IMR-90 (cell line): ENCODE results near the gene DRC7. TPM values are rescaled to one million over a fixed set of nuclear protein-coding genes. Genes with fewer than 3 reads are reported as not detected.

Experiments
- ATAC-seq: fragments of 200-7000 bp; cut with Tn5 transposase; 2 replicates; pipeline ENCODE4 v1.9.1; 2020; ENCODE audit warnings: low read depth, mild to moderate bottlenecking, moderate library complexity
- BruUV-seq: library from RNA; stranded (reverse); fragments of 400-500 nt; replicated peaks from 2 replicates; lab custom pipeline; 2021; lab: Mats Ljungman, UMichigan
- CTCF ChIA-PET: fragments of 300-600 bp; formaldehyde crosslinking; extraction: SDS; loops from one replicate; lab custom pipeline; 2021; ENCODE audit warnings: antibody characterized with exemption; lab: Yijun Ruan, JAX
- POLR2A ChIA-PET: fragments of 300-600 bp; sonication (Branson Sonifier 250); formaldehyde crosslinking; loops from one replicate; lab custom pipeline; 2022; ENCODE audit warnings: antibody characterized with exemption; ENCODE audit not compliant: unreplicated experiment; lab: Charles Lee
- DNase-seq: peaks from one replicate; pipeline ENCODE4 v3.0.0; 2013
- H2AFZ ChIP-seq: replicated peaks from 2 replicates; pipeline ENCODE3; 2013; ENCODE audit warnings: low read length, mild to moderate bottlenecking; ENCODE audit not compliant: poor library complexity
- H2AK5ac ChIP-seq: 2 replicates; pipeline ENCODE4 v1.6.1; 2013; ENCODE audit warnings: low read depth, low read length, inconsistent platforms
- H2AK9ac ChIP-seq: replicated peaks from 2 replicates; pipeline ENCODE3; 2013; ENCODE audit warnings: mild to moderate bottlenecking, low read depth, low read length, moderate library complexity; ENCODE audit not compliant: poor library complexity
- H2BK120ac ChIP-seq: 2 replicates; pipeline ENCODE4 v1.6.1; 2013; ENCODE audit warnings: low read depth, low read length, inconsistent platforms
- H2BK15ac ChIP-seq: 3 replicates; pipeline ENCODE4 v1.6.1; 2013; ENCODE audit warnings: low read depth, low read length, inconsistent platforms
- H2BK20ac ChIP-seq: 2 replicates; pipeline ENCODE4 v1.6.1; 2013; ENCODE audit warnings: low read depth, mild to moderate bottlenecking, inconsistent platforms, low read length, moderate library complexity
- H2BK5ac ChIP-seq: 2 replicates; pipeline ENCODE4 v1.6.1; 2013; ENCODE audit warnings: mild to moderate bottlenecking, low read depth, low read length, inconsistent platforms; ENCODE audit not compliant: poor library complexity, severe bottlenecking
- H3K14ac ChIP-seq: replicated peaks from 2 replicates; pipeline ENCODE4 v1.6.1; 2013; ENCODE audit warnings: low read depth, low read length, inconsistent platforms
- H3K18ac ChIP-seq: 2 replicates; pipeline ENCODE4 v1.6.1; 2013; ENCODE audit warnings: low read depth, low read length, control low read depth
- H3K23ac ChIP-seq: 2 replicates; pipeline ENCODE4 v1.6.1; 2013; ENCODE audit warnings: low read depth, low read length, inconsistent platforms
- H3K27ac ChIP-seq: 2 replicates; pipeline ENCODE4 v1.5.1; 2013; ENCODE audit warnings: mild to moderate bottlenecking, control low read depth, low read length; ENCODE audit not compliant: insufficient read depth
- H3K27me3 ChIP-seq: 2 replicates; pipeline ENCODE4 v1.6.1; 2013; ENCODE audit warnings: low read length; ENCODE audit not compliant: control insufficient read depth, insufficient read depth
- H3K36me3 ChIP-seq: 2 replicates; pipeline ENCODE4 v1.6.1; 2013; ENCODE audit warnings: low read length, mixed read lengths; ENCODE audit not compliant: control insufficient read depth, insufficient read depth
- H3K4ac ChIP-seq: 2 replicates; pipeline ENCODE4 v1.6.1; 2013; ENCODE audit warnings: low read depth, low read length, inconsistent platforms
- H3K4me1 ChIP-seq: 2 replicates; pipeline ENCODE4 v1.6.1; 2013; ENCODE audit warnings: low read length, mixed read lengths; ENCODE audit not compliant: control insufficient read depth, insufficient read depth
- H3K4me2 ChIP-seq: 2 replicates; pipeline ENCODE4 v1.6.1; 2013; ENCODE audit warnings: low read depth, mild to moderate bottlenecking, control low read depth, low read length, moderate library complexity
- H3K4me3 ChIP-seq: 2 replicates; pipeline ENCODE4 v1.5.1; 2013; ENCODE audit warnings: low read depth, mild to moderate bottlenecking, control low read depth, low read length, moderate library complexity; ENCODE audit not compliant: insufficient read depth
- H3K56ac ChIP-seq: 2 replicates; pipeline ENCODE4 v1.6.1; 2013; ENCODE audit warnings: low read length, inconsistent platforms; ENCODE audit not compliant: insufficient read depth; ENCODE audit errors: extremely low read depth
- H3K79me1 ChIP-seq, 2 experiments: 2 replicates each; pipeline ENCODE4 v1.6.1; 2013; ENCODE audit warnings: low read length in 2 of 2, inconsistent platforms in 1 of 2, low read depth in 1 of 2
- H3K9ac ChIP-seq: 2 replicates; pipeline ENCODE4 v1.6.1; 2013; ENCODE audit warnings: low read depth, low read length, control low read depth
- H3K9me1 ChIP-seq: 2 replicates; pipeline ENCODE4 v1.6.1; 2013; ENCODE audit warnings: low read length, inconsistent platforms; ENCODE audit not compliant: insufficient read depth
- H3K9me3 ChIP-seq: 2 replicates; pipeline ENCODE4 v1.6.1; 2013; ENCODE audit warnings: low read length; ENCODE audit not compliant: control insufficient read depth, insufficient read depth
- H4K20me1 ChIP-seq: 2 replicates; pipeline ENCODE4 v1.6.1; 2013; ENCODE audit warnings: low read length, inconsistent platforms; ENCODE audit not compliant: insufficient read depth
- H4K5ac ChIP-seq: 2 replicates; pipeline ENCODE4 v1.6.1; 2013; ENCODE audit warnings: mild to moderate bottlenecking, low read depth, low read length, control low read depth
- H4K8ac ChIP-seq, 2 experiments: 2 replicates each; pipeline ENCODE4 v1.6.1; 2013; ENCODE audit warnings: low read depth in 2 of 2, low read length in 2 of 2, control low read depth in 1 of 2, inconsistent platforms in 1 of 2
- H4K91ac ChIP-seq: 2 replicates; pipeline ENCODE4 v1.6.1; 2013; ENCODE audit warnings: low read depth, low read length, inconsistent platforms; ENCODE audit not compliant: insufficient read depth
- FOS ChIP-seq: fragments of 150-350 bp; IDR thresholded peaks from 2 replicates; pipeline ENCODE4 v1.6.1; 2016; ENCODE audit warnings: low read depth, low read length
- MAFK ChIP-seq: IDR thresholded peaks from 2 replicates; pipeline ENCODE4 v1.6.1; 2012; ENCODE audit warnings: low read depth, low read length, improper control_type of control experiment
- MAZ ChIP-seq: IDR thresholded peaks from 2 replicates; pipeline ENCODE4 v1.6.1; 2012; ENCODE audit warnings: low read depth, mild to moderate bottlenecking, low read length, improper control_type of control experiment, moderate library complexity, borderline replicate concordance
- MXI1 ChIP-seq: IDR thresholded peaks from 2 replicates; pipeline ENCODE4 v1.6.1; 2012; ENCODE audit warnings: low read depth, mild to moderate bottlenecking, low read length, moderate library complexity, borderline replicate concordance
- NFE2L2 ChIP-seq: fragments of 150-350 bp; IDR thresholded peaks from 2 replicates; pipeline ENCODE4 v1.6.1; 2016; ENCODE audit warnings: low read depth, mild to moderate bottlenecking, low read length
- RFX5 ChIP-seq: IDR thresholded peaks from 2 replicates; pipeline ENCODE4 v1.8.0; 2012; ENCODE audit warnings: low read depth, mild to moderate bottlenecking, low read length, moderate library complexity
- SMC3 ChIP-seq: fragments of 150-350 bp; IDR thresholded peaks from 2 replicates; pipeline ENCODE4 v1.6.1; 2016; ENCODE audit warnings: low read depth, mild to moderate bottlenecking, antibody characterized with exemption, low read length, moderate library complexity
- WGBS, 2 experiments: methylation state at CpG; one replicate each; pipeline versions ENCODE4 v1.1.5 to v1.1.7; 2013; ENCODE audit warnings: missing lambda C conversion rate in 2 of 2; ENCODE audit not compliant: insufficient read length in 1 of 2; ENCODE audit errors: extremely low coverage in 2 of 2; 5-methylcytosine and 5-hydroxymethylcytosine counted together
- dilution Hi-C: fragments of 300-500 bp; cut with HindIII; formaldehyde crosslinking; loops from one replicate; pipeline ENCODE4 v1.14.3; 2018; ENCODE audit warnings: low sequenced_read_pairs; ENCODE audit not compliant: unreplicated experiment
- in situ Hi-C: fragments of 300-500 bp; cut with MboI; formaldehyde crosslinking; loops from 3 replicates; pipeline ENCODE4 v1.14.3; 2019; ENCODE audit warnings: low sequenced_read_pairs, inconsistent platforms, mixed read lengths
- intact Hi-C: fragments of 100-400 bp; cut with micrococcal nuclease; formaldehyde crosslinking; loops from 2 replicates; pipeline ENCODE4 v1.10.0; 2022
- polyA plus RNA-seq, 3 experiments: library from polyadenylated mRNA; depleted of rRNA; stranded (reverse); fragments of >200 nt; gene quantifications; 2 replicates each; pipeline ENCODE4 v1.2.3, GENCODE V29; 2012; ENCODE audit warnings: low replicate concordance in 1 of 3
- total RNA-seq: library from RNA; depleted of rRNA; stranded (reverse); fragments of >200 nt; gene quantifications from 2 replicates; pipeline ENCODE4 v1.2.3, GENCODE V29; 2012
- TF ChIP-seq, protein P1 (sequence below): conservative IDR thresholded peaks from 2 replicates; pipeline ENCODE4 v1.5.1; 2012; ENCODE audit warnings: mild to moderate bottlenecking, low read depth, low read length, improper control_type of control experiment

The DRC7 gene
- total and polyA plus RNA-seq, 2 of the 4 experiments (the other 2 are of a cell fraction) = not detected

GRCh38 chr16:57682809-57683635, 11.6 kb upstream of the DRC7 start:
- intact Hi-C loops = no loop called here
- Histone ChIP-seq H3K9ac (no peak overlapping the region), H3K14ac (no peak overlapping the region), H2AK5ac (no peak overlapping the region), H3K27ac (no peak overlapping the region), H3K4ac (no peak overlapping the region), H4K8ac (no peak overlapping the region), H2AFZ (no peak overlapping the region), H3K9me1 (no peaks in the 10 kb centered on the region), H3K56ac (no peak overlapping the region), H2BK5ac (no peak overlapping the region), H2AK9ac (no peak overlapping the region), H4K20me1 (no peaks in the 10 kb centered on the region), H2BK20ac (no peak overlapping the region), H3K9me3 (no peaks in the 10 kb centered on the region), H3K27me3 (peaks cover 58% of the 10 kb centered on the region), H4K91ac (no peak overlapping the region), H3K4me3 (no peak overlapping the region), H3K4me1 (no peaks in the 10 kb centered on the region), H3K79me1 (no peaks in the 10 kb centered on the region), H3K23ac (no peak overlapping the region), H3K4me2 (no peak overlapping the region), H2BK15ac (no peak overlapping the region), H3K36me3 (no peaks in the 10 kb centered on the region), H2BK120ac (no peak overlapping the region), H3K18ac (no peak overlapping the region), H4K5ac (no peak overlapping the region)
- no peak for ATAC-seq
- TF ChIP-seq MAZ (no peak), NFE2L2 (no peak), RFX5 (no peak), SMC3 (no peak), MAFK (no peak), FOS (no peak), MXI1 (no peak)
- TF ChIP-seq, protein P1, sequence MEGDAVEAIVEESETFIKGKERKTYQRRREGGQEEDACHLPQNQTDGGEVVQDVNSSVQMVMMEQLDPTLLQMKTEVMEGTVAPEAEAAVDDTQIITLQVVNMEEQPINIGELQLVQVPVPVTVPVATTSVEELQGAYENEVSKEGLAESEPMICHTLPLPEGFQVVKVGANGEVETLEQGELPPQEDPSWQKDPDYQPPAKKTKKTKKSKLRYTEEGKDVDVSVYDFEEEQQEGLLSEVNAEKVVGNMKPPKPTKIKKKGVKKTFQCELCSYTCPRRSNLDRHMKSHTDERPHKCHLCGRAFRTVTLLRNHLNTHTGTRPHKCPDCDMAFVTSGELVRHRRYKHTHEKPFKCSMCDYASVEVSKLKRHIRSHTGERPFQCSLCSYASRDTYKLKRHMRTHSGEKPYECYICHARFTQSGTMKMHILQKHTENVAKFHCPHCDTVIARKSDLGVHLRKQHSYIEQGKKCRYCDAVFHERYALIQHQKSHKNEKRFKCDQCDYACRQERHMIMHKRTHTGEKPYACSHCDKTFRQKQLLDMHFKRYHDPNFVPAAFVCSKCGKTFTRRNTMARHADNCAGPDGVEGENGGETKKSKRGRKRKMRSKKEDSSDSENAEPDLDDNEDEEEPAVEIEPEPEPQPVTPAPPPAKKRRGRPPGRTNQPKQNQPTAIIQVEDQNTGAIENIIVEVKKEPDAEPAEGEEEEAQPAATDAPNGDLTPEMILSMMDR = no peak
- no peak for DNase-seq
- in situ Hi-C loops = no loop called here
- WGBS, 2 experiments = 56% methylated on average over 3 of the region's 11 CpGs; no CpG with 5 or more reads in 1 of the 2 experiments
- dilution Hi-C loops = no loop called here
- BruUV-seq = no TSS peak
- POLR2A ChIA-PET = no interaction called here
- CTCF ChIA-PET = no interaction called here
